ENCODE results near the gene GJA4. TPM values are rescaled to one million over a fixed set of nuclear protein-coding genes. Genes with fewer than 3 reads are reported as not detected.
"Not testable (repeated sequence)": the region's sequence is repeated elsewhere in the genome, so short reads cannot be mapped to it uniquely, and the experiment has no call there.

The GJA4 gene
- total and polyA plus RNA-seq, 2 of the 13 experiments (the other 11 are each of a cell fraction or from before 2014, with no cell fraction given): not detected

DNA sequence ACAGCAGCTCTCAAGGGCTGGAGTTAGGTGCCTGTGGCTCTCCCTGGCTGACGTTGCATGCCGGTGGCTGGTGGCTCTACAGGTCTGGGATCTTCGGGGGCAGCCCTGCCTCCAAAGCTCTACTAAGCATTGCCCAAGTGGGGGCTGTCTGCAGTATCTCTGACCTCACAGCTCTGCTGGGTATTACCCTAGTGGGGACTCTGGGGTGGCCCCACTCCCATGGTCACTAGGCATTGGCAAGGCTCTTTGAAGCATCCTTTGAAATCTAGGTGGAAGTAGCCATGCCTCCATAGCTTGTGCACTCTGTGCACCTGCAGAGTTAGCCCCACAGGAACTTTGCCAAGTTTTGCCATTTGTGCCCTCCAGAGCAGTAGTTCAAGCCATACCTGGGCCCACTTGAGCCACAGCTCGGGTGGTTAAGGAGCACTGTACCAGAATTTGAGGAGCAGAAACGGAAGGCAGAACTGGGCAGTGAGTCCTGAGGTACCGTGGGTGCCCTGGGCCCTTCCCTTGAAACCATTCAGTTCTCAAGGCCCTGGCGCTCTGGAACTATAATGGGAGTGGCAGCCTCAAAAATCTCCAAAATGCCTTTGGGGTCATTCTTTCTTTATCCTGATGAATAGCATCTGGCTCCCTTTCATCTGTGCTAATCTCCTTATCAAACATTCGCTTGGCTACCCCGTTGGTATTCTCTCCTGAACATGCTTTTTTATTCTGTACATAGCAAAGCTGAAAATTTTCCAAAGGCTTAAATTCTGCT is 15.4 kb downstream of the GJA4 start:
- Histone ChIP-seq H4K20me1 (ENCODE audit: insufficient read depth, low read length) (no peaks in the 10 kb centered on the region), H3K9me3 (ENCODE audit: low read length) (no peaks in the 10 kb centered on the region), H3K27me3 (ENCODE audit: control insufficient read depth in 1 of 2, insufficient read depth in 2 of 2, low read length in 2 of 2) (no peaks in the 10 kb centered on the region), H3K79me2 (ENCODE audit: insufficient read depth, low read length) (no peaks in the 10 kb centered on the region), H3K4me3 (replicated peaks in 1 of 3; ENCODE audit: insufficient read depth in 1 of 3, low read depth in 2 of 3, low read length in 3 of 3) (no peak overlapping the region), H2AFZ (ENCODE audit: low read length) (no peak overlapping the region), H3K27ac (ENCODE audit: extremely low read length, insufficient read depth, low read length) (no peak overlapping the region), H3K4me2 (ENCODE audit: low read depth, low read length) (no peak overlapping the region), H3K36me3 (replicated peaks in 1 of 2; ENCODE audit: control insufficient read depth in 1 of 2, insufficient read depth in 2 of 2, low read length in 2 of 2) (no peaks in the 10 kb centered on the region), H3K4me1 (ENCODE audit: insufficient read depth, low read length) (no peaks in the 10 kb centered on the region), H3K9ac (ENCODE audit: insufficient read depth, low read depth, low read length) (no peak overlapping the region)
- in situ Hi-C loops (cut with HindIII; ENCODE audit: extremely low pct_ligation_motif_present, low pct_unique_long_range_greater_than_20kb) (no loop called here), intact Hi-C loops (cut with micrococcal nuclease; ENCODE audit: unreplicated experiment) (no loop called here)
- WGBS (ENCODE audit: low lambda C conversion rate): 34% methylated on average over 4 of the region's 9 CpGs
- no TSS peak for BruUV-seq (replicated peaks)
- ChIA-PET POLR2A (no interaction called here), CTCF (ENCODE audit: low intra/inter-chr PET ratio, low total read pairs) (no interaction called here)
- ATAC-seq: no peak
- no peak for DNase-seq (ENCODE audit: low spot score)
- TF ChIP-seq ZNF615 (CRISPR knock-in tag; IDR thresholded peaks at IDR 0.05; ENCODE audit: borderline replicate concordance) (no peak), ZNF577 (CRISPR knock-in tag; IDR thresholded peaks at IDR 0.05; ENCODE audit: borderline replicate concordance, low read depth) (no peak), PAF1 (CRISPR knock-in tag; IDR thresholded peaks at IDR 0.05) (no peak), YEATS4 (CRISPR knock-in tag; IDR thresholded peaks at IDR 0.05; ENCODE audit: borderline replicate concordance) (no peak), CHD2 (IDR thresholded peaks at IDR 0.05; ENCODE audit: low read depth, low read length) (no peak), ZNF720 (CRISPR knock-in tag; IDR thresholded peaks at IDR 0.05) (no peak)
- TF ChIP-seq, protein P1, sequence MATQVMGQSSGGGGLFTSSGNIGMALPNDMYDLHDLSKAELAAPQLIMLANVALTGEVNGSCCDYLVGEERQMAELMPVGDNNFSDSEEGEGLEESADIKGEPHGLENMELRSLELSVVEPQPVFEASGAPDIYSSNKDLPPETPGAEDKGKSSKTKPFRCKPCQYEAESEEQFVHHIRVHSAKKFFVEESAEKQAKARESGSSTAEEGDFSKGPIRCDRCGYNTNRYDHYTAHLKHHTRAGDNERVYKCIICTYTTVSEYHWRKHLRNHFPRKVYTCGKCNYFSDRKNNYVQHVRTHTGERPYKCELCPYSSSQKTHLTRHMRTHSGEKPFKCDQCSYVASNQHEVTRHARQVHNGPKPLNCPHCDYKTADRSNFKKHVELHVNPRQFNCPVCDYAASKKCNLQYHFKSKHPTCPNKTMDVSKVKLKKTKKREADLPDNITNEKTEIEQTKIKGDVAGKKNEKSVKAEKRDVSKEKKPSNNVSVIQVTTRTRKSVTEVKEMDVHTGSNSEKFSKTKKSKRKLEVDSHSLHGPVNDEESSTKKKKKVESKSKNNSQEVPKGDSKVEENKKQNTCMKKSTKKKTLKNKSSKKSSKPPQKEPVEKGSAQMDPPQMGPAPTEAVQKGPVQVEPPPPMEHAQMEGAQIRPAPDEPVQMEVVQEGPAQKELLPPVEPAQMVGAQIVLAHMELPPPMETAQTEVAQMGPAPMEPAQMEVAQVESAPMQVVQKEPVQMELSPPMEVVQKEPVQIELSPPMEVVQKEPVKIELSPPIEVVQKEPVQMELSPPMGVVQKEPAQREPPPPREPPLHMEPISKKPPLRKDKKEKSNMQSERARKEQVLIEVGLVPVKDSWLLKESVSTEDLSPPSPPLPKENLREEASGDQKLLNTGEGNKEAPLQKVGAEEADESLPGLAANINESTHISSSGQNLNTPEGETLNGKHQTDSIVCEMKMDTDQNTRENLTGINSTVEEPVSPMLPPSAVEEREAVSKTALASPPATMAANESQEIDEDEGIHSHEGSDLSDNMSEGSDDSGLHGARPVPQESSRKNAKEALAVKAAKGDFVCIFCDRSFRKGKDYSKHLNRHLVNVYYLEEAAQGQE (IDR thresholded peaks at IDR 0.05; ENCODE audit: borderline replicate concordance in 1 of 2, low read depth in 1 of 2, low read length in 2 of 2): no peak
- no peak for FAIRE-seq

GRCh38 chr1:34810781-34811180 is 18.0 kb downstream of the GJA4 start:
- H3K27ac ChIP-seq (ENCODE audit: extremely low read length, insufficient read depth, low read length); ATAC-seq; H3K79me2 ChIP-seq (ENCODE audit: insufficient read depth, low read length); H3K36me3 ChIP-seq (replicated peaks in 1 of 2; ENCODE audit: control insufficient read depth in 1 of 2, insufficient read depth in 2 of 2, low read length in 2 of 2); POLR2A ChIA-PET; H3K4me1 ChIP-seq (ENCODE audit: insufficient read depth, low read length); BruUV-seq (replicated peaks); DNase-seq (ENCODE audit: low spot score); H3K4me2 ChIP-seq (ENCODE audit: low read depth, low read length); FAIRE-seq; in situ Hi-C loops (cut with HindIII; ENCODE audit: extremely low pct_ligation_motif_present, low pct_unique_long_range_greater_than_20kb); H3K27me3 ChIP-seq (ENCODE audit: control insufficient read depth in 1 of 2, insufficient read depth in 2 of 2, low read length in 2 of 2); H2AFZ ChIP-seq (ENCODE audit: low read length); CTCF ChIA-PET (ENCODE audit: low intra/inter-chr PET ratio, low total read pairs); H3K9me3 ChIP-seq (ENCODE audit: low read length); H3K4me3 ChIP-seq (replicated peaks in 1 of 3; ENCODE audit: insufficient read depth in 1 of 3, low read depth in 2 of 3, low read length in 3 of 3); H4K20me1 ChIP-seq (ENCODE audit: insufficient read depth, low read length); H3K9ac ChIP-seq (ENCODE audit: insufficient read depth, low read depth, low read length); intact Hi-C loops (cut with micrococcal nuclease; ENCODE audit: unreplicated experiment): not testable (repeated sequence)
- WGBS (ENCODE audit: low lambda C conversion rate): 14% methylated on average over 3 of the region's 3 CpGs

All from HepG2 (cell line).